K562 (cell line): ENCODE data around the gene RPL15. TPM values are rescaled to one million over a fixed set of nuclear protein-coding genes. Genes with fewer than 3 reads are reported as not detected.

Source experiments
- ARID3A ChIP-seq: IDR thresholded peaks from 2 replicates; pipeline ENCODE4 v1.6.1; 2012; ENCODE audit warnings: low read depth, low read length, improper control_type of control experiment, borderline replicate concordance
- CTCF ChIP-seq, 3 experiments: IDR thresholded peaks in 2 of 3; conservative IDR thresholded peaks in 1 of 3; 2 replicates each; pipeline ENCODE4 v1.5.1; 2011 to 2012; ENCODE audit warnings: low read length in 3 of 3, mild to moderate bottlenecking in 3 of 3, control low read depth in 2 of 3, improper control_type of control experiment in 1 of 3, inconsistent platforms in 1 of 3, low read depth in 1 of 3, mixed read lengths in 1 of 3, moderate library complexity in 1 of 3; ENCODE audit not compliant: insufficient read depth in 2 of 3
- E4F1 ChIP-seq: fragments of 250-450 bp; sonication (Bioruptor Pico); IDR thresholded peaks from 2 replicates; pipeline ENCODE4 v1.5.0; 2021; ENCODE audit warnings: mild to moderate bottlenecking, borderline replicate concordance
- HLTF ChIP-seq: fragments of 450-650 bp; IDR thresholded peaks from 2 replicates; pipeline ENCODE4 v1.6.1; 2016
- IRF2 ChIP-seq: sonication (generic); formaldehyde crosslinking; IDR thresholded peaks from 2 replicates; pipeline ENCODE4 v1.8.1; 2022; ENCODE audit warnings: mild to moderate bottlenecking, missing genetic modification reagents
- PHB ChIP-seq: fragments of 250-450 bp; sonication (Bioruptor Pico); IDR thresholded peaks from 2 replicates; pipeline ENCODE4 v1.5.0; 2021
- PREB ChIP-seq: sonication (generic); formaldehyde crosslinking; IDR thresholded peaks from 2 replicates; pipeline ENCODE4 v1.8.1; 2023; ENCODE audit warnings: mild to moderate bottlenecking, missing genetic modification reagents
- RBM22 ChIP-seq: fragments of 200-400 bp; formaldehyde crosslinking; IDR thresholded peaks from 2 replicates; pipeline ENCODE4 v1.6.1; 2018; ENCODE audit warnings: low read length, low read depth; ENCODE audit not compliant: poor library complexity, severe bottlenecking
- SIN3A ChIP-seq, 2 experiments: fragments of 150-350 bp in 1 of 2; IDR thresholded peaks; 2 replicates each; pipeline ENCODE4 v1.6.1; 2011 to 2016; ENCODE audit warnings: borderline replicate concordance in 2 of 2, low read depth in 2 of 2, low read length in 2 of 2, mild to moderate bottlenecking in 2 of 2, moderate library complexity in 2 of 2; ENCODE audit not compliant: control insufficient read depth in 1 of 2
- SNIP1 ChIP-seq: fragments of 450-650 bp; IDR thresholded peaks from 2 replicates; pipeline ENCODE4 v1.7.1; 2017; ENCODE audit warnings: low read depth, mild to moderate bottlenecking
- U2AF1 ChIP-seq: fragments of 200-400 bp; formaldehyde crosslinking; optimal IDR thresholded peaks from 2 replicates; pipeline ENCODE3; 2017; ENCODE audit warnings: mild to moderate bottlenecking, low read depth, low read length, moderate library complexity
- ZBTB26 ChIP-seq: fragments of 450-650 bp; formaldehyde crosslinking; IDR thresholded peaks from 2 replicates; pipeline ENCODE4 v1.4.0; 2022; ENCODE audit warnings: missing genetic modification characterization
- ZNF280A ChIP-seq: fragments of 450-650 bp; IDR thresholded peaks from 2 replicates; pipeline ENCODE4 v1.6.1; 2018; ENCODE audit warnings: mild to moderate bottlenecking, low read depth; ENCODE audit not compliant: partially characterized antibody
- ZNF561 ChIP-seq: fragments of 450-650 bp; formaldehyde crosslinking; conservative IDR thresholded peaks from 2 replicates; pipeline ENCODE4 v1.4.0; 2020; ENCODE audit warnings: mild to moderate bottlenecking, moderate library complexity
- polyA plus RNA-seq, 8 experiments: library from polyadenylated mRNA; depleted of rRNA in 4 of 8; stranded (reverse) in 5 of 8; unstranded in 3 of 8; fragments of >200 nt; fragmentation: Nextera tagmentation in 2 of 8; fragmentation: Illumina TruSeq in 1 of 8; extraction: Ambion mirVana in 2 of 8; extraction: Trizol in 1 of 8; gene quantifications; 2 replicates each; pipeline versions ENCODE4 v1.2.1 to v1.2.3, GENCODE V29; 2011 to 2014; ENCODE audit warnings: inconsistent platforms in 1 of 8, missing spikeins in 1 of 8
- total RNA-seq, 7 experiments: library from RNA; depleted of rRNA in 6 of 7; stranded (reverse); fragments of >200 nt in 6 of 7; fragmentation: Illumina TruSeq in 2 of 7; extraction: Trizol in 2 of 7; gene quantifications; 2 replicates each; pipeline versions ENCODE4 v1.2.1 to v1.2.3, GENCODE V29; 2011 to 2021; ENCODE audit warnings: low replicate concordance in 1 of 7

Gene RPL15
- total and polyA plus RNA-seq, 9 of the 15 experiments (the other 6 are each of a cell fraction or from before 2014, with no cell fraction given): 2,393 to 8,850 (median 3,928) TPM

- no peak for TF ChIP-seq E4F1 (CRISPR knock-in tag)
- TF ChIP-seq ZNF561 (CRISPR knock-in tag): no peak
- TF ChIP-seq SIN3A (IDR thresholded peaks at IDR 0.05; ENCODE audit: borderline replicate concordance in 2 of 2, control insufficient read depth in 1 of 2, low read depth in 2 of 2, low read length in 2 of 2): peak in 1 of 2 experiments; percentile 59; a peak in 2 of 4 replicates
- no peak for TF ChIP-seq ZBTB26 (CRISPR knock-in tag)
- no peak for TF ChIP-seq ARID3A
- TF ChIP-seq PHB (CRISPR knock-in tag): peak; percentile 81; the same call in 1 of the 2 replicates
- TF ChIP-seq HLTF: no peak
- no peak for TF ChIP-seq ZNF280A
- no peak for TF ChIP-seq PREB (CRISPR knock-in tag)
- no peak for TF ChIP-seq CTCF (IDR thresholded peaks at IDR 0.05 in 2 of 3, conservative IDR thresholded peaks at IDR 0.05 in 1 of 3; ENCODE audit: insufficient read depth in 2 of 3, low read depth in 1 of 3, low read length in 3 of 3)
- TF ChIP-seq IRF2 (CRISPR knock-in tag): no peak
- TF ChIP-seq RBM22: no peak
- no peak for TF ChIP-seq SNIP1
- no peak for TF ChIP-seq U2AF1
Measured at GRCh38 chr3:23945913-23946687, 29.2 kb downstream of the RPL15 start (continued).
